GM10266 (cell line): ENCODE results near the gene SPAG16.

Experiments
- DNase-seq: peaks from one replicate; pipeline ENCODE4 v3.0.0; 2012; ENCODE audit errors: extremely low spot score
- TF ChIP-seq, protein P1 (sequence below): IDR thresholded peaks from 2 replicates; pipeline ENCODE4 v1.5.1; 2012; ENCODE audit warnings: mild to moderate bottlenecking, low read depth; ENCODE audit not compliant: control insufficient read depth, insufficient read depth; ENCODE audit errors: missing control alignments

Gene SPAG16

DNA sequence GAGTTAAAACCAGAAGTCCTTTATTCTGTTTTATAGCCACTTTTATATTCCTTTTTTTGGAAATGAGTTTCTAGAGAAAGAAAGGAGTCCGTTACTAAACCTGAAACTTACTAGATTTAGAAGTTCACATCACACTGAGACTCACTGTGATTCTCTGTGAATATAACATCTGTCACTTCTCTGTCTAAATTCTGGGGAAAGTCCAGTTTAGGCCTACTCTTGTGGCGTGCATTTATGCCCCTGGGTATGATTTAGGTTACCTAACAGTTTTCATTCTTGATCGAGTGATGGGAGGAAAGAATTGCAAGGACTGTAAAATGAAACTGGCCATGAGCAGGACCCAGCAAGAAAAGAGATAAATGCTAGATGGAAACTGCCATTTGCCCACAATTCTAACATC, 449.6 kb downstream of the SPAG16 start:
- TF ChIP-seq, protein P1, sequence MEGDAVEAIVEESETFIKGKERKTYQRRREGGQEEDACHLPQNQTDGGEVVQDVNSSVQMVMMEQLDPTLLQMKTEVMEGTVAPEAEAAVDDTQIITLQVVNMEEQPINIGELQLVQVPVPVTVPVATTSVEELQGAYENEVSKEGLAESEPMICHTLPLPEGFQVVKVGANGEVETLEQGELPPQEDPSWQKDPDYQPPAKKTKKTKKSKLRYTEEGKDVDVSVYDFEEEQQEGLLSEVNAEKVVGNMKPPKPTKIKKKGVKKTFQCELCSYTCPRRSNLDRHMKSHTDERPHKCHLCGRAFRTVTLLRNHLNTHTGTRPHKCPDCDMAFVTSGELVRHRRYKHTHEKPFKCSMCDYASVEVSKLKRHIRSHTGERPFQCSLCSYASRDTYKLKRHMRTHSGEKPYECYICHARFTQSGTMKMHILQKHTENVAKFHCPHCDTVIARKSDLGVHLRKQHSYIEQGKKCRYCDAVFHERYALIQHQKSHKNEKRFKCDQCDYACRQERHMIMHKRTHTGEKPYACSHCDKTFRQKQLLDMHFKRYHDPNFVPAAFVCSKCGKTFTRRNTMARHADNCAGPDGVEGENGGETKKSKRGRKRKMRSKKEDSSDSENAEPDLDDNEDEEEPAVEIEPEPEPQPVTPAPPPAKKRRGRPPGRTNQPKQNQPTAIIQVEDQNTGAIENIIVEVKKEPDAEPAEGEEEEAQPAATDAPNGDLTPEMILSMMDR: no peak
- DNase-seq: peak; percentile 41

DNA sequence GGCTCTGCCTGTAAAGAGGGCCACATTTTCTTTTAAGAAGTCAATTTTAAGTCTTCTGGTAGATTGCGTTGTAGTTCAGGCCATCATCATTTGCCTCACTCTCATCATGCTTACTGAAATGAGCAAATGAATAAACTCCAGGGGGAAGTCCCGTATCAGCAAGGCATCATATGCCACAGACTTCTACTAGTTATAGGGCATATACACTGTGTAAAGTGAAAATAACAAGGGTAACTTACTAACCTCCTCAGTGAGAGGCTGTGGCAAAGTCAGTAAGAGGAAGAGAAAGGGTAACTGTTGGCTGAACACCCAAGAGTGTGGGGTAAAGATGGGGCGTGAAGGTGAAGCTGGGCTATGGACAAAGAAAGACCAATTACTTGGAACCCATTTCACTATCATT, 456.2 kb downstream of the SPAG16 start:
- TF ChIP-seq, protein P1: no peak
- no peak for DNase-seq

DNA sequence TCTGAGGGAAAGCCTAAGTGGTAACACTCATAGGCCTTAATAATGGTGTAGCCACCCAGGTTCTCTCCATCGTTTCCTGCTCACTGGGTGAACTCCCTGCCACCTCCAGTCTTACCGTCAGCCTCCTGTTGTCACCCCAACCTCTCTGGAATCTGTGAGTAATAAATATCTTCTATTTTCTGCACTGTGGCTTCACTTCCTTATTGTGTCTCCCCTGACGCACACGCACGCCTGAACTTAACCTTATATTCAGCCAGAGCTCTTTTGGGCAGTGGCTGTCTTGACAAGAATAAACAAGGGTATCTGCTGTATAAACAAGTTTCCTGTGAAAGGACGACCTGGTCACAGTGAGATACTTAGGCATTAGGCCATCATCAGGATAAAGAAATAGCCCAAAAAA, 467.2 kb downstream of the SPAG16 start:
- peak; percentile 42 for DNase-seq
- TF ChIP-seq, protein P1: no peak

DNA sequence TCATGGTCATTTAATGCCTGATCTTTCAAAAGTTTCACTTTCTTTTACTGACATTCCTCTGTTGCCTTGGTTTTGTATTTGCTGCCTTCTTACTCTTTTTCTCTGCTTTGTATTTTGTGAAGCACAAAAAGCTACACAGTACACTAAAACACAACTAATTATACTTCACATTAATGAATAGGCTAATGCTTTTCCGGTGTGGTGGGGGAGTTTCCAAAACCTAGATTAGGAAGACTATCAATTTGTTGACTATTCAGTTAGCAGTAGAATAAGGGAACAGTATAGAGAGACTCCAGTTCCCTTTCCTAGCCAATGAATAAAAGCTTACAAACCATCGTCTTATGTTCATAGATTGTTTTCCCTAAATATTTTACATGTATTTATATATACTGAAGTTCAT, 468.3 kb downstream of the SPAG16 start:
- no peak for DNase-seq
- TF ChIP-seq, protein P1: no peak

DNA sequence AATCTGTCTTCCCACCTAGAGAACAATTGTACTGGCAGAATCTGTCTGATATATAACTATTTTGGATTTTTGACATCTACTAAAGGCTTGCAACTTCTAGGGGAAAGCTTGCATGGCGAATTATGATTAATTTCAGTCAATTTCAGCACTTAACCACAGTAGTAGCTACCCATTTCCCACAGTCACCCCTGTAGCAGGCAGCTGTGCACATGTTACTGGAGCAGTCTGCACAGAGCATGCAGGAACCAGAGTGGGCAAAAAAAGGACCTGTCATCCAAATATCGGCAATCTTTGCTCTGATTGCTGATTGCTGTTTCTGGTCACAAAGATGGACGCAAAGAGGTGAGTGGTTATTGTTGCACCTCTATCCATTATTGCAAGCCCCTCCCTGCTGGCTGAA, 473.3 kb downstream of the SPAG16 start:
- no peak for DNase-seq
- TF ChIP-seq, protein P1: no peak

DNA sequence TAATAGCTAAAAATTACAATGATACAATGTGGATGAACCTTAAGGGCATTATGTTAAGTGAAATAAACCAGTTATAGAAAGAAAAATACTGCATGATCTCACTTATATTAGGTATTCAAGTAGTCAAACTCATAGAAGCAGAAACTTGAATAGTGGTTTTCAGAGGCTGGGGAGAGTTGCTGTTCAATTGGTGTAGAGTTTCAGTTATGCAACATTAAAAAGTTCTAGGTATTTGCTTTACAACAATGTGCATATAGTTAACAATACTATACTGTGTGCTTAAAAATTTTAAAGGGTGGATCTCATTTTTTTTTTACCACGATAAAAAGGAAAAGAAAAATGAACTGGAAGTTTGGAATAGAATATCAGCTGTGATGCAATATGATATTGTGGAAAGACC, 479.1 kb downstream of the SPAG16 start:
- DNase-seq: no peak
- TF ChIP-seq, protein P1: no peak

DNA sequence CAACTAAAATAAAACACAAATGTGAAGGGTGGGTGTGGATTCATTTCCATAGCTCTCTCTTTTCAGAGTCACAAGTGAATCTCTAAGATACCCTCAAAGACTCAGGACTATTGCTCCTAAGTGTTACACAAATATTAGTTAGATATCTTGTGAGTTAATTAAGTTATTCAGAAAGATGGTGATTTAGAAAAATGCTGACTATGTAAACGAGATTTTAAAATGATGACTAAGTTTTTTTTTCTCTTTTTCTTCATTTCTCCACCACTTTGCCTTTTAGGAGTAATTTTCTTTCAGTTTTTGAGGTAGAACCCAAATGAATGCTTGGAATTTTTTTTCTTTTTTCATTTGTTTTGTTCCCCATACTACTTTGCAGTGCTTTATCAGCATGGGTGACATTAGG, 479.7 kb downstream of the SPAG16 start:
- no peak for DNase-seq
- TF ChIP-seq, protein P1: no peak
